Epithelial cell of proximal tubule (primary cell): Measurements from ENCODE around the gene SAMD4A. TPM values are rescaled to one million over a fixed set of nuclear protein-coding genes. Genes with fewer than 3 reads are reported as not detected.

Experiments used
- DNase-seq: peaks from one replicate; pipeline ENCODE4 v3.0.0-alpha.2; 2011; ENCODE audit warnings: low read depth
- H3K4me3 ChIP-seq: 2 replicates; pipeline ENCODE4 v1.5.1; 2011; ENCODE audit warnings: low read depth, mild to moderate bottlenecking, low read length
- total RNA-seq: library from RNA; depleted of rRNA; stranded (reverse); fragments of >200 nt; gene quantifications from 2 replicates; pipeline ENCODE4 v1.2.3, GENCODE V29; 2015
- TF ChIP-seq, protein P1 (sequence below): conservative IDR thresholded peaks from 2 replicates; pipeline ENCODE4 v1.5.1; 2012; ENCODE audit warnings: low read depth, mild to moderate bottlenecking, low read length

SAMD4A gene
- total RNA-seq, 1 donor from 2014 or later = 18.9 TPM

DNA sequence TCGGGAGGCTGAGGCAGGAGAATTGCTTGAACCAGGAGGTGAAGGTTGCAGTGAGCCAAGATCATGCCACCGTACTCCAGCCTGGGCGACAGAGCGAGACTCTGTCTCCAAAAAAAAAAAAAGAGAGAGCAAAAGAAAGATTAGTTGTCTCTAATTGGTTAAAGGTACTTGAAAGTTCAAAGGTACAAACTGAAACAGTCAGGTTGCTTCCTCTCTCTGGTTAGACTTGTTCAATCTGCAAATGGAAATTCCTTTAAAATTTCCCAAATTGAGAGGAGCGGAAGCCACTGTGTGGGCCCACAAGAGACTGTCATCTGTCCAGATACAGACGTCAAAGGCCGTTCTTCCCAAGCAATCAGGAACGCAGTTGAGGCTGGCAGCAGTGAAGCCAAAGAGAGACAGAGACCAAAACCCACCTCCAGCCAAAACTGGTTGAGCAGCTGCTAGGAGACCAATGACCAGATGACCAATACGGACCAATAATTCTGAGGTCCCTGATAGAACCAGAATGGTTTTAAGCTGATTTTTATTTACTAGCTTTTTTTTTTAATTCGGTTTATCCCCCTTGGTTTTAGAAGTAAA is 272.1 kb downstream of the SAMD4A start:
- DNase-seq = no peak
- H3K4me3 ChIP-seq = no peak overlapping the region

DNA sequence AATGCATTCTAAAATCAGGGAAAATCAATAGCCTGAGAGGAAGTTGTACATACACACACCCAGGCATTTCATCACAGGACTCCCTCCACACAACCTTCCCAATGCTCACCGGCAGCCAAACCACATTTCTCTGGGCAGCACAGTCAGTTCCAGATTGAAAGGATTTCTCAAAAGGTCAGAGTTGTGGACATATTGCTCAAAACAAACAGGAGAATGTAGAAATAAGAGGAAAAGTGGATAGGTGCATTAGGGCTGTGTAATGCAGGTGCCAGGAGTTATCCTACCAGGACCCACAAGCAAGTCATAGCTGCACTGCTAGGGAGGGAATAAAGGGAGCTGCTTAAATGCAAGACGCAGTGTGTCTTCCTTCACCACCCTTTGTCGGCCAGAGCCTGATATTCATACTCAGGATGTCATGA is 272.8 kb downstream of the SAMD4A start:
- no peak for DNase-seq
- no peak overlapping the region for H3K4me3 ChIP-seq

More for the DNA sequence above, 272.1 kb downstream of the SAMD4A start:
- TF ChIP-seq, protein P1, sequence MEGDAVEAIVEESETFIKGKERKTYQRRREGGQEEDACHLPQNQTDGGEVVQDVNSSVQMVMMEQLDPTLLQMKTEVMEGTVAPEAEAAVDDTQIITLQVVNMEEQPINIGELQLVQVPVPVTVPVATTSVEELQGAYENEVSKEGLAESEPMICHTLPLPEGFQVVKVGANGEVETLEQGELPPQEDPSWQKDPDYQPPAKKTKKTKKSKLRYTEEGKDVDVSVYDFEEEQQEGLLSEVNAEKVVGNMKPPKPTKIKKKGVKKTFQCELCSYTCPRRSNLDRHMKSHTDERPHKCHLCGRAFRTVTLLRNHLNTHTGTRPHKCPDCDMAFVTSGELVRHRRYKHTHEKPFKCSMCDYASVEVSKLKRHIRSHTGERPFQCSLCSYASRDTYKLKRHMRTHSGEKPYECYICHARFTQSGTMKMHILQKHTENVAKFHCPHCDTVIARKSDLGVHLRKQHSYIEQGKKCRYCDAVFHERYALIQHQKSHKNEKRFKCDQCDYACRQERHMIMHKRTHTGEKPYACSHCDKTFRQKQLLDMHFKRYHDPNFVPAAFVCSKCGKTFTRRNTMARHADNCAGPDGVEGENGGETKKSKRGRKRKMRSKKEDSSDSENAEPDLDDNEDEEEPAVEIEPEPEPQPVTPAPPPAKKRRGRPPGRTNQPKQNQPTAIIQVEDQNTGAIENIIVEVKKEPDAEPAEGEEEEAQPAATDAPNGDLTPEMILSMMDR = no peak

DNA sequence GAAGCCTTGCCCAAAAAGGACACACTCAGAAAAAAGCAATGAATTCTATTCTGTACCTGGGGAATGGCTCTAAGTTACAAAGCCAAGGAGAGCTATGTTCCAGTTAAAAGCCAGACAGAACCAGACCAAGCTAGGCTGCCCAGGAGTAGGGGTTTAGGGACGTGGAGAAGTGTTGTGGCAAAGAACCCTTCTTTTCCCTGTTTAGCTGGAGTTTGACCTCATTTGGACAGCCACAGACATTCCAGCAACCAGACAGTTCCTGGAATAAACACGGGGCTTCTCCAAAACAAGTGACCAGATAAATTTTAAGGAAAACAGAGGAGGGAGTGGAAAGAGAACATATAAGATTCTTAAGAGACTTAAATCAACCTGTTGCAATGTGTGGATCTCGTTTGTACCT is 273.4 kb downstream of the SAMD4A start:
- no peak overlapping the region for H3K4me3 ChIP-seq
- TF ChIP-seq, protein P1 = no peak
- DNase-seq = no peak

More for the DNA sequence above, 272.8 kb downstream of the SAMD4A start:
- TF ChIP-seq, protein P1 = no peak

DNA sequence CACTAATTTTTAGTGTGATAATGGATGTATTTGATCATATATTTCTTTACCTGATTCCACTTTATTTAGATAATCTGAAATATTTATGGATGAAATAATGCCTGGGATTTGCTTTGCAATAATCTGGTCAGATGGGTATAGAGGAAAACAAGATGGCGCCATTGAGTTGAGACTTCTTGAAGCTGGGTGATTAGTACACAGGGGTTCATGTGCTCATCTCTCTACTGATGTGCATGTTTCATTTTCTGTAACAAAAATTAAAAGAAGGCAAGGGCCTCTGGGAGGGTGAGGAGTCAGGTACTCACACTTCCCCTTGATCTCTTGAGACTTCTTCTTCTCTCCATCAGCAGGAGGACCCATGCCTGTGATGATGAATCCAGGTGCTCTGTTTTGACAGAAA is 273.9 kb downstream of the SAMD4A start:
- TF ChIP-seq, protein P1 = no peak
- DNase-seq = no peak
- H3K4me3 ChIP-seq = no peak overlapping the region

Other genes starting within 250 kb of the SAMD4A start
- 64.5 and 81.4 TPM in 2 replicates for gene CDKN3, start 170.1 kb upstream of the SAMD4A start, total RNA-seq
- gene CNIH1, start 125.8 kb upstream of the SAMD4A start, total RNA-seq = 131 and 241 TPM in 2 replicates
- 55.7 and 93.1 TPM in 2 replicates for gene GMFB, start 78.1 kb upstream of the SAMD4A start, total RNA-seq
- 5.4 and 15.1 TPM in 2 replicates for gene CGRRF1, start 57.2 kb upstream of the SAMD4A start, total RNA-seq